Natural killer cell (primary cell): Measurements from ENCODE around the gene CDKAL1. TPM values are rescaled to one million over a fixed set of nuclear protein-coding genes. Genes with fewer than 3 reads are reported as not detected.

ENCODE experiments used
- ATAC-seq, 3 donors: fragments of 150-1000 bp in 2 of 3; fragments of 200-7000 bp in 1 of 3; cut with Tn5 transposase; 1 replicate in 1 of 3; 2 replicates in 2 of 3; pipeline ENCODE4 v1.10.0; 2021; ENCODE audit warnings: mild to moderate bottlenecking in 2 of 3, moderate library complexity in 2 of 3
- DNase-seq, 2 donors: peaks; one replicate each; pipeline versions ENCODE4 v3.0.0 to v3.0.0-alpha.2; 2013 to 2021; ENCODE audit warnings: mixed read lengths in 1 of 2
- H3K27ac ChIP-seq: one replicate; pipeline ENCODE4 v1.5.1; 2013; ENCODE audit warnings: mild to moderate bottlenecking, low read length
- H3K27me3 ChIP-seq: one replicate; pipeline ENCODE4 v1.6.1; 2013; ENCODE audit warnings: low read length; ENCODE audit not compliant: control insufficient read depth, insufficient read depth
- H3K36me3 ChIP-seq: one replicate; pipeline ENCODE4 v1.6.1; 2013; ENCODE audit warnings: low read length; ENCODE audit not compliant: control insufficient read depth, insufficient read depth
- H3K4me1 ChIP-seq: one replicate; pipeline ENCODE4 v1.6.1; 2013; ENCODE audit warnings: low read length; ENCODE audit not compliant: control insufficient read depth, insufficient read depth
- H3K4me3 ChIP-seq: one replicate; pipeline ENCODE4 v1.5.1; 2013; ENCODE audit warnings: low read length
- H3K9me3 ChIP-seq: one replicate; pipeline ENCODE4 v1.6.1; 2013; ENCODE audit warnings: low read length; ENCODE audit not compliant: control insufficient read depth, insufficient read depth
- H3K27ac Mint-ChIP-seq, 2 donors: one replicate each; pipeline ENCODE4 v1.8.0; 2022; ENCODE audit warnings: mild to moderate bottlenecking in 2 of 2, mixed read lengths in 2 of 2, moderate library complexity in 1 of 2
- H3K27me3 Mint-ChIP-seq, 2 donors: one replicate each; pipeline ENCODE4 v1.8.0; 2022; ENCODE audit warnings: low read depth in 2 of 2, mixed read lengths in 2 of 2
- H3K36me3 Mint-ChIP-seq: one replicate; pipeline ENCODE4 v1.8.0; 2022; ENCODE audit warnings: mixed read lengths
- H3K4me1 Mint-ChIP-seq, 2 donors: one replicate each; pipeline ENCODE4 v1.8.0; 2022; ENCODE audit warnings: mixed read lengths in 2 of 2
- H3K4me3 Mint-ChIP-seq: one replicate; pipeline ENCODE4 v1.8.0; 2022; ENCODE audit warnings: mild to moderate bottlenecking, moderate library complexity, mixed read lengths
- H3K9me3 Mint-ChIP-seq, 2 donors: one replicate each; pipeline ENCODE4 v1.8.0; 2022; ENCODE audit warnings: mixed read lengths in 2 of 2
- WGBS: methylation state at CpG from one replicate; pipeline ENCODE4 v1.1.7; 2013; ENCODE audit warnings: missing lambda C conversion rate; ENCODE audit not compliant: insufficient coverage; 5-methylcytosine and 5-hydroxymethylcytosine counted together
- intact Hi-C: fragments of 100-400 bp; cut with micrococcal nuclease; formaldehyde crosslinking; loops from one replicate; pipeline ENCODE4 v1.14.2; 2022
- total RNA-seq, 4 donors: library from RNA; stranded (reverse); fragments of 120-200 nt in 1 of 4; gene quantifications; one replicate each; pipeline versions ENCODE4 v1.2.3 to v1.2.4, GENCODE V29; 2013 to 2022
- TF ChIP-seq, protein P1 (sequence below): fragments of 200-600 bp; IDR thresholded peaks from one replicate; pipeline ENCODE4 v1.8.0; 2022; ENCODE audit warnings: antibody characterized with exemption

Gene CDKAL1
- total RNA-seq, 3 donors from 2014 or later (not counting 1 experiment from before 2014, with no cell fraction given): 26.0 to 32.8 (median 28.9) TPM

GRCh38 chr6:21265034-21265729, 730.9 kb downstream of the CDKAL1 start:
- intact Hi-C loops: no loop called here

GRCh38 chr6:21265730-21266044, 731.4 kb downstream of the CDKAL1 start:
- Histone ChIP-seq H3K27ac (no peak overlapping the region), H3K27me3 (no peaks in the 10 kb centered on the region), H3K4me3 (no peak overlapping the region), H3K4me1 (no peaks in the 10 kb centered on the region), H3K9me3 (no peaks in the 10 kb centered on the region), H3K36me3 (no peaks in the 10 kb centered on the region)
- 82% methylated on average over 2 of the region's 2 CpGs for WGBS
- DNase-seq (no peak), ATAC-seq (no peak)
- Mint-ChIP-seq H3K4me3 (no peak overlapping the region), H3K9me3 (no peaks in the 10 kb centered on the region), H3K4me1 (peaks cover 3 to 7% of the 10 kb centered on the region in 2 donors), H3K27ac (no peak overlapping the region), H3K27me3 (peaks cover 0 to 2% of the 10 kb centered on the region in 2 donors), H3K36me3 (no peaks in the 10 kb centered on the region)
- intact Hi-C loops: no loop called here
- TF ChIP-seq, protein P1, sequence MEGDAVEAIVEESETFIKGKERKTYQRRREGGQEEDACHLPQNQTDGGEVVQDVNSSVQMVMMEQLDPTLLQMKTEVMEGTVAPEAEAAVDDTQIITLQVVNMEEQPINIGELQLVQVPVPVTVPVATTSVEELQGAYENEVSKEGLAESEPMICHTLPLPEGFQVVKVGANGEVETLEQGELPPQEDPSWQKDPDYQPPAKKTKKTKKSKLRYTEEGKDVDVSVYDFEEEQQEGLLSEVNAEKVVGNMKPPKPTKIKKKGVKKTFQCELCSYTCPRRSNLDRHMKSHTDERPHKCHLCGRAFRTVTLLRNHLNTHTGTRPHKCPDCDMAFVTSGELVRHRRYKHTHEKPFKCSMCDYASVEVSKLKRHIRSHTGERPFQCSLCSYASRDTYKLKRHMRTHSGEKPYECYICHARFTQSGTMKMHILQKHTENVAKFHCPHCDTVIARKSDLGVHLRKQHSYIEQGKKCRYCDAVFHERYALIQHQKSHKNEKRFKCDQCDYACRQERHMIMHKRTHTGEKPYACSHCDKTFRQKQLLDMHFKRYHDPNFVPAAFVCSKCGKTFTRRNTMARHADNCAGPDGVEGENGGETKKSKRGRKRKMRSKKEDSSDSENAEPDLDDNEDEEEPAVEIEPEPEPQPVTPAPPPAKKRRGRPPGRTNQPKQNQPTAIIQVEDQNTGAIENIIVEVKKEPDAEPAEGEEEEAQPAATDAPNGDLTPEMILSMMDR: no peak

More at GRCh38 chr6:21265034-21265729, 730.9 kb downstream of the CDKAL1 start:
- Mint-ChIP-seq H3K27me3 (peaks cover 0 to 2% of the 10 kb centered on the region in 2 donors), H3K4me1 (peaks cover 3 to 9% of the 10 kb centered on the region in 2 donors), H3K27ac (no peak overlapping the region), H3K4me3 (no peak overlapping the region), H3K36me3 (no peaks in the 10 kb centered on the region), H3K9me3 (no peaks in the 10 kb centered on the region)
- WGBS: 69% methylated on average over 4 of the region's 4 CpGs
- ATAC-seq: no peak
- no peak for DNase-seq
- Histone ChIP-seq H3K9me3 (no peaks in the 10 kb centered on the region), H3K36me3 (no peaks in the 10 kb centered on the region), H3K4me3 (no peak overlapping the region), H3K27ac (no peak overlapping the region), H3K4me1 (no peaks in the 10 kb centered on the region), H3K27me3 (no peaks in the 10 kb centered on the region)
- TF ChIP-seq, protein P1: no peak

DNA sequence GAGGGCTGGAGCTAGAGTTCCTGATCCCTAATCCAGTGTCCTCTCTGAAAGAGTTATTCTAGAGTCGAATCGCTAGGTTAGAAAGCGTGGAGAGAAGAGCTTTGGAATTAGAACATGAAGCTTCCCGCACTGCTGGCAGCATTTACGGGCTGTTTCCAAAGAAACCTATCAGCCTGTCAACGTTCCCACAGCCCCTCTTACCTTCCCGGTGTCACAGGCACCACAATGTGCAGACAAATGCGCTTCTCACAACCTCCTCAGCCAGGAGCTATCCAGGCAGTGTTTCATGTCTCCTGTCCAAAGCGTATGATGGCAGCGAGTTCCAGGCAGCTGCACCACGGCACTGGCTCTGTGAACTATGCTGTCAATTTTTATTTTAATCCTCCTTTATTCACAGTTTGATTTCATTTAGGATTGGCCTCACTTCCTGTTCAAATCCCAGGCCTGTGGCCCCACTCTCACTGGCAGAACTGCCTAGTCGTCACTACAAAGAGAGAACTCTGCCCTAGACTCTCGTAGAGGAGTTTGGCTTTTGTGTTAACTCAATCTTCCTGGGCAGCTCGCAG, 736.5 kb downstream of the CDKAL1 start:
- Mint-ChIP-seq H3K27me3 (peaks cover 0 to 2% of the 10 kb centered on the region in 2 donors), H3K9me3 (no peaks in the 10 kb centered on the region), H3K36me3 (no peaks in the 10 kb centered on the region), H3K27ac (no peak overlapping the region), H3K4me1 (no peaks in the 10 kb centered on the region), H3K4me3 (no peak overlapping the region)
- WGBS: 88% methylated on average over 14 of the region's 14 CpGs
- no peaks in the 10 kb centered on the region for H3K4me1 ChIP-seq
- intact Hi-C loops: no loop called here
- no peaks in the 10 kb centered on the region for H3K9me3 ChIP-seq
- DNase-seq (no peak), ATAC-seq (no peak)
- no peak overlapping the region for H3K27ac ChIP-seq
- no peak overlapping the region for H3K4me3 ChIP-seq
- H3K36me3 ChIP-seq: no peaks in the 10 kb centered on the region
- no peaks in the 10 kb centered on the region for H3K27me3 ChIP-seq
- TF ChIP-seq, protein P1: no peak
